ENCODE measurements around the gene KDM4C. TPM values are rescaled to one million over a fixed set of nuclear protein-coding genes. Genes with fewer than 3 reads are reported as not detected.

The KDM4C gene
- total RNA-seq, 4 donors from 2014 or later, result 32.3 to 41.4 (median 35.3) TPM

DNA sequence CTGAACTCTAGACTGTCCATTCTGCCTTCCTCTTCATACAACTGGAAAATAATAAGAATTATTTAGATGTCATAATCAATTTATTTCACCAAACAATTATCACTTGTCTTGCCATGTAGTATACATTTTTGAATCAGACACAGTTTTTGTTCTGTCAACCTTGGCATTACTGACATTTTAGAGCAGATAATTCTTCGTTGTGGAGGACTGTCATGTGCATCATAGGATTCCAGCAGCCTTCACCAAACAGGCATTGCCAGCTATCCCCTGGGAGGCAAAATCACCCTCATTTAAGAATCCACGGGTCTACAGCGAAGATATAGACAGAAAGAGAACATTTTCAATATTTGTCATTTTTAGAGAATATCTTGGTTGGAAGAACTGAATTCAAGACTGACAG lies 293.9 kb downstream of the KDM4C start:
- intact Hi-C loops (cut with DNase I; ENCODE audit: low total_unique reads), result no loop called here
- WGBS, 2 donors, result 82 to 86% methylated on average over 3 of the region's 3 CpGs
- TF ChIP-seq, protein P1, sequence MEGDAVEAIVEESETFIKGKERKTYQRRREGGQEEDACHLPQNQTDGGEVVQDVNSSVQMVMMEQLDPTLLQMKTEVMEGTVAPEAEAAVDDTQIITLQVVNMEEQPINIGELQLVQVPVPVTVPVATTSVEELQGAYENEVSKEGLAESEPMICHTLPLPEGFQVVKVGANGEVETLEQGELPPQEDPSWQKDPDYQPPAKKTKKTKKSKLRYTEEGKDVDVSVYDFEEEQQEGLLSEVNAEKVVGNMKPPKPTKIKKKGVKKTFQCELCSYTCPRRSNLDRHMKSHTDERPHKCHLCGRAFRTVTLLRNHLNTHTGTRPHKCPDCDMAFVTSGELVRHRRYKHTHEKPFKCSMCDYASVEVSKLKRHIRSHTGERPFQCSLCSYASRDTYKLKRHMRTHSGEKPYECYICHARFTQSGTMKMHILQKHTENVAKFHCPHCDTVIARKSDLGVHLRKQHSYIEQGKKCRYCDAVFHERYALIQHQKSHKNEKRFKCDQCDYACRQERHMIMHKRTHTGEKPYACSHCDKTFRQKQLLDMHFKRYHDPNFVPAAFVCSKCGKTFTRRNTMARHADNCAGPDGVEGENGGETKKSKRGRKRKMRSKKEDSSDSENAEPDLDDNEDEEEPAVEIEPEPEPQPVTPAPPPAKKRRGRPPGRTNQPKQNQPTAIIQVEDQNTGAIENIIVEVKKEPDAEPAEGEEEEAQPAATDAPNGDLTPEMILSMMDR (IDR thresholded peaks at IDR 0.05), result no peak
- TF ChIP-seq POLR2A (IDR thresholded peaks at IDR 0.05), result no peak
- DNase-seq (ENCODE audit: low spot score in 2 of 2), result no peak
- no peak overlapping the region for H3K4me3 ChIP-seq (ENCODE audit: low read depth, poor library complexity, severe bottlenecking)

DNA sequence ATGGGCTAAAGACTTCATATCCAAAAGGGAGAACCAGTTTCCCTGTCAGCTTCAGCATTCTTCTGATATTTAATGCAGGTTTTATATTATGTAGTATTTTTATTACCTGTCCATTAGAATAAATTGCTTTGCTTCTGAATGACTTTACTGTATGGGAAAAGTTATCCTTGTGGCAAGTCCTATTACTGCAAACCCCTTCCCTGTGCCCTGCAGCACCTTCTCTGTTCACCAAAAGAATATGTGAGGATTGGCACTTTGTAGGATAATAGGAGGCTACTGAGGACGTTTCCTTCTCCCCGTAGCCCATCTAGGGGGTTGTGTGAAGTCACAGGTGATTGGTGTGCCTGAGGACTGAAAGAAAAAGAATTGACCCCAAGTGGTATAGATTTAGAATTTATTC lies 296.1 kb downstream of the KDM4C start:
- intact Hi-C loops (cut with DNase I; ENCODE audit: low total_unique reads), result no loop called here
- no peak for TF ChIP-seq POLR2A (IDR thresholded peaks at IDR 0.05)
- TF ChIP-seq, protein P1 (IDR thresholded peaks at IDR 0.05), result no peak
- H3K4me3 ChIP-seq (ENCODE audit: low read depth, poor library complexity, severe bottlenecking), result no peak overlapping the region
- WGBS, 2 donors, result 46 to 50% methylated on average over 2 of the region's 2 CpGs
- no peak for DNase-seq (ENCODE audit: low spot score in 2 of 2)

DNA sequence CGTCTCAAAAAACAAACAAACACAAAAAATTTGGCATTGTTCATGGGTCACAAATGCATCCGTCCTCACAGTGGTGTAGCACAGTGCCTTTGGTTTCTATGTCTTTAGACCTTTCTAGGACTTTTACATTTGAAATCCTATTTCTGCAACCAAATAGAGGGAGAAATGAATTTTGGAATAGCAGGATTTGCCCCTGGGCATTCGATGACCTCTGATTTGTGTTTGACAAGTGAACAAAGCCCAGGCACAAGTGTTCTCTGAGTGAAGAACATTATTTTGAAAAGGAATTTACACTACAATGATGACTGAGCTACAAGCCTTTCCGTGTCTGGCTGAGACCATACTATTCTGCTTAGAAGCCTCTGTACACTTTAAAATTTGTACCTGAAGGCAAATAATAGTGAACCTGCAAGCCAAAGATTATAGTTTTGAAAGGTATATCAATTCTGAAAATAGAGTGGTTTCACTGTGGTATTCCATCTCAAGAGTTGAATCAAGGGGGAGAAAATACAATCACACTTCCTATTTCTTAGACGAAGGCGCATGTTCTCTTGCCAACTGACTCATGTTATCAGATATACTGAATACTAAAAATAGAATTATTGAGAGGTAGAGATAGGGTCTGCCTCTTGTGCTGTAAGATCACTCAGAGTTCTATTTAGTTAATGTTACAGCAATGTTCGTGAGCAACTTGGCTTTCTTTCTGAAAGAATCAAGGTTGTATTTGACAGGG lies 297.6 kb downstream of the KDM4C start:
- no peak overlapping the region for H3K4me3 ChIP-seq (ENCODE audit: low read depth, poor library complexity, severe bottlenecking)
- intact Hi-C loops (cut with DNase I; ENCODE audit: low total_unique reads), result no loop called here
- WGBS, 2 donors, result 78 to 83% methylated on average over 7 of the region's 7 CpGs
- no peak for DNase-seq (ENCODE audit: low spot score in 2 of 2)
- no peak for TF ChIP-seq POLR2A (IDR thresholded peaks at IDR 0.05)
- TF ChIP-seq, protein P1 (IDR thresholded peaks at IDR 0.05), result no peak

DNA sequence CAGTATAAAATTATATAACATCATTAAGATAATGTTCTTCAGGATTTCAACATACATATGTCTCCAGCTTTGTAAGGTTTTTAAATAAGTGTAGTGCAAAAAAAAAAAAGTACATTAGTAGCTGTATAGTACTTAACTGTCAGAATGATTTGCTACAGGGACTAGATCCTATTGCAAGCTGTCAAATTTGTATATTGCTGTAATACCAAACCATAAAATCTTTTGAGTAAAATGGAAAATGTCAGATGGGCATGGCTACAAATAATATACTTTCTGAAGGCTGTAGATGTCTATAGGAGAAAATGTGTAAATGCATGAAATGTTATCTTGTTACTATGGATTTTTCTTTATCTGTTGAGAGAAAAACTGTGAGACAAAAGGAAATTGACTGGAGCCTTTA lies 298.5 kb downstream of the KDM4C start:
- H3K4me3 ChIP-seq (ENCODE audit: low read depth, poor library complexity, severe bottlenecking), result no peak overlapping the region
- intact Hi-C loops (cut with DNase I; ENCODE audit: low total_unique reads), result no loop called here
- DNase-seq (ENCODE audit: low spot score in 2 of 2), result no peak
- TF ChIP-seq, protein P1 (IDR thresholded peaks at IDR 0.05), result no peak
- TF ChIP-seq POLR2A (IDR thresholded peaks at IDR 0.05), result no peak

DNA sequence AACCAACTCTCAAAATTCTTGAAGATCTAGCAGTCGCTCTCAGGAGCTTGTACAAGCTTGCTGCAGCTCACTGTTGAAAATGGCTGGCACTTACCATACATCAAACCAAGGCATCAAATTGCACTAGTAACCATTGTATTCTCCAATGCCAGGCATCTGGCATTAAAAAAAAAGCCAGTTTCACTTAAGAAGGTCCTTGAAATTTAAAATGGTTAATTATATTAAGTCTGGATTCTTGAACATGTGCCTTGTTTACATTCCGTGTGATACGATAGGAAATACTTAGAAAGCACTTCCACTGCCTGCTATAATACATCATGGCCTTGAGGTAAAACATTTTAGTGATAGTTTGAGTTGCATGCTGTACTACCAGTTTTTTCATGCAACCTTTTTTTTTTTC lies 300.7 kb downstream of the KDM4C start:
- no peak for DNase-seq (ENCODE audit: low spot score in 2 of 2)
- intact Hi-C loops (cut with DNase I; ENCODE audit: low total_unique reads), result no loop called here
- WGBS, 2 donors, result 71 to 74% methylated on average over 3 of the region's 3 CpGs
- H3K4me3 ChIP-seq (ENCODE audit: low read depth, poor library complexity, severe bottlenecking), result no peak overlapping the region
- no peak for TF ChIP-seq POLR2A (IDR thresholded peaks at IDR 0.05)
- TF ChIP-seq, protein P1 (IDR thresholded peaks at IDR 0.05), result no peak

DNA sequence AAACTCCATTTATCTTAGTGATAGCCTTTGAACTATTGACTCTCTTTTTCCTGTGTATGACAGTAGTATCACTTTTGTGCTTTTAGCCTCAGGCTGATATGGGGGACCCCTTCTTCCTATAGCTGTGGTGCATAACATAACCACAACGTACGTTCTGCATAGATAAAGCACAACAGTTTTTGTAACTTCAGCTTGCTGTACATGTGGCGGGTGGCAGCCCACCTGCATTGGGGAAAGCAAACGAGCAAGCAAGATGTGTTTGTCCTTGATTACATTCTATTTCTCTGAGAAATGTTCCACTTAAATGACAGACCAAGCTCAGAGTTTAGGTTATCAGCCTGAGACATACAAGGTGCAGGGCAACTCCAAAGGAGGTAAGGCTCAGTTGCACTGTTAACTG lies 309.4 kb downstream of the KDM4C start:
- H3K4me3 ChIP-seq (ENCODE audit: low read depth, poor library complexity, severe bottlenecking), result no peak overlapping the region
- WGBS, 2 donors, result 70 to 74% methylated on average over 4 of the region's 4 CpGs
- DNase-seq (ENCODE audit: low spot score in 2 of 2), result no peak
- intact Hi-C loops (cut with DNase I; ENCODE audit: low total_unique reads), result no loop called here
- TF ChIP-seq, protein P1 (IDR thresholded peaks at IDR 0.05), result no peak
- TF ChIP-seq POLR2A (IDR thresholded peaks at IDR 0.05), result no peak
